Endothelial cell of umbilical vein (primary cell): ENCODE measurements around the gene TRIP11. TPM values are rescaled to one million over a fixed set of nuclear protein-coding genes. Genes with fewer than 3 reads are reported as not detected.

Experiments used
- BruUV-seq: library from RNA; stranded (reverse); fragments of 400-500 nt; replicated peaks from 2 replicates; lab custom pipeline; 2021; lab: Mats Ljungman, UMichigan
- CTCF ChIA-PET: fragments of 300-600, 350-600 bp; sonication (Branson Sonifier 250); formaldehyde crosslinking; loops from one replicate; lab custom pipeline; 2021; ENCODE audit warnings: antibody characterized with exemption, inconsistent platforms; lab: Charles Lee
- POLR2A ChIA-PET: fragments of 300-600, 350-600 bp; sonication (Branson Sonifier 250); formaldehyde crosslinking; loops from one replicate; lab custom pipeline; 2021; ENCODE audit warnings: antibody characterized with exemption, inconsistent platforms; lab: Charles Lee
- DNase-seq: peaks from one replicate; pipeline ENCODE4 v3.0.0-alpha.2; 2011; ENCODE audit warnings: low read depth, low spot score
- FAIRE-seq: peaks from 2 replicates; lab custom pipeline; 2011; peaks lifted over from hg19 to GRCh38; lab: Jason Lieb, UNC
- H2AFZ ChIP-seq: 2 replicates; pipeline ENCODE4 v1.6.0; 2012; ENCODE audit warnings: low read depth, low read length, control low read depth, inconsistent platforms
- H3K27ac ChIP-seq: 2 replicates; pipeline ENCODE4 v1.5.1; 2011; ENCODE audit warnings: low read depth, mild to moderate bottlenecking, control low read depth, low read length, moderate library complexity; ENCODE audit not compliant: insufficient read depth
- H3K27me3 ChIP-seq, 2 experiments: 2 replicates each; pipeline versions ENCODE4 v1.6.0 to v1.6.1; 2011; ENCODE audit warnings: low read length in 2 of 2, mixed read lengths in 1 of 2; ENCODE audit not compliant: control insufficient read depth in 2 of 2, insufficient read depth in 2 of 2
- H3K36me3 ChIP-seq, 2 experiments: 2 replicates in 1 of 2; 3 replicates in 1 of 2; pipeline ENCODE4 v1.5.1; 2011; ENCODE audit warnings: low read length in 2 of 2, mild to moderate bottlenecking in 1 of 2, moderate library complexity in 1 of 2; ENCODE audit not compliant: control insufficient read depth in 2 of 2, insufficient read depth in 2 of 2; ENCODE audit errors: extremely low read depth in 1 of 2
- H3K4me1 ChIP-seq: 3 replicates; pipeline ENCODE4 v1.5.1; 2011; ENCODE audit warnings: mild to moderate bottlenecking, low read length; ENCODE audit not compliant: control insufficient read depth, insufficient read depth; ENCODE audit errors: extremely low read depth
- H3K4me2 ChIP-seq: 2 replicates; pipeline ENCODE4 v1.6.1; 2011; ENCODE audit warnings: low read length, control low read depth, mixed read lengths; ENCODE audit not compliant: insufficient read depth
- H3K4me3 ChIP-seq, 3 experiments: fragments of 200-600 bp in 1 of 3; sonication (generic), shearing (Covaris generic) in 1 of 3; replicated peaks in 1 of 3; 2 replicates each; pipeline ENCODE4 v1.5.1; 2011 to 2016; ENCODE audit warnings: control low read depth in 3 of 3, low read length in 3 of 3, mild to moderate bottlenecking in 2 of 3, inconsistent platforms in 1 of 3, low read depth in 1 of 3, moderate library complexity in 1 of 3; ENCODE audit not compliant: insufficient read depth in 1 of 3
- H3K79me2 ChIP-seq: 2 replicates; pipeline ENCODE4 v1.6.0; 2012; ENCODE audit warnings: low read length, inconsistent platforms; ENCODE audit not compliant: control insufficient read depth, insufficient read depth
- H3K9ac ChIP-seq: replicated peaks from 2 replicates; pipeline ENCODE3; 2011; ENCODE audit warnings: low read length, control low read depth; ENCODE audit not compliant: insufficient read depth; ENCODE audit errors: extremely low read depth
- H3K9me1 ChIP-seq: replicated peaks from 3 replicates; pipeline ENCODE4 v1.6.0; 2011; ENCODE audit warnings: mild to moderate bottlenecking, low read length; ENCODE audit not compliant: control insufficient read depth, insufficient read depth; ENCODE audit errors: extremely low read depth
- H3K9me3 ChIP-seq: replicated peaks from 2 replicates; pipeline ENCODE4 v1.5.1; 2012; ENCODE audit warnings: low read length, inconsistent platforms; ENCODE audit not compliant: control insufficient read depth, insufficient read depth
- H4K20me1 ChIP-seq: replicated peaks from 2 replicates; pipeline ENCODE3; 2011; ENCODE audit warnings: mild to moderate bottlenecking, low read length; ENCODE audit not compliant: control insufficient read depth, insufficient read depth; ENCODE audit errors: extremely low read depth
- EZH2 ChIP-seq: IDR thresholded peaks from 2 replicates; pipeline ENCODE4 v1.6.1; 2012; ENCODE audit warnings: borderline replicate concordance, low read depth, mild to moderate bottlenecking, moderate library complexity, low read length, inconsistent platforms; ENCODE audit not compliant: severe bottlenecking
- FOS ChIP-seq: IDR thresholded peaks from 2 replicates; pipeline ENCODE4 v1.6.1; 2011; ENCODE audit warnings: mild to moderate bottlenecking, low read length, moderate library complexity, borderline replicate concordance; ENCODE audit not compliant: insufficient read depth
- GATA2 ChIP-seq: IDR thresholded peaks from 2 replicates; pipeline ENCODE4 v1.7.0; 2011; ENCODE audit warnings: low read depth, mild to moderate bottlenecking, moderate library complexity, mixed read lengths, low read length; ENCODE audit not compliant: insufficient read length, insufficient read depth
- JUN ChIP-seq: IDR thresholded peaks from 2 replicates; pipeline ENCODE4 v1.6.1; 2011; ENCODE audit warnings: borderline replicate concordance, low read depth; ENCODE audit not compliant: insufficient read length, insufficient read depth
- MAX ChIP-seq: IDR thresholded peaks from 2 replicates; pipeline ENCODE4 v1.6.1; 2011; ENCODE audit not compliant: insufficient read depth, insufficient read length
- MYC ChIP-seq: IDR thresholded peaks from one replicate; pipeline ENCODE4 v1.6.1; 2011; ENCODE audit warnings: mild to moderate bottlenecking, low read depth, low read length
- POLR2A ChIP-seq: IDR thresholded peaks from 2 replicates; pipeline ENCODE4 v1.6.1; 2012; ENCODE audit warnings: low read depth, mild to moderate bottlenecking, control low read depth, low read length
- POLR2AphosphoS5 ChIP-seq: IDR thresholded peaks from 2 replicates; pipeline ENCODE4 v1.6.1; 2012; ENCODE audit warnings: low read depth, mild to moderate bottlenecking, control low read depth, low read length, moderate library complexity; ENCODE audit not compliant: insufficient read depth
- dilution Hi-C: fragments of 300-500 bp; cut with MboI; formaldehyde crosslinking; loops from one replicate; pipeline ENCODE4 v1.15.0; 2019; ENCODE audit warnings: low sequenced_read_pairs; ENCODE audit not compliant: extremely low pct_ligation_motif_present
- intact Hi-C: fragments of 100-400 bp; cut with micrococcal nuclease; formaldehyde crosslinking; loops from one replicate; pipeline ENCODE4 v1.10.0; 2022
- polyA plus RNA-seq, 4 experiments: library from polyadenylated mRNA; depleted of rRNA in 3 of 4; stranded (reverse) in 3 of 4; unstranded in 1 of 4; fragments of >200 nt; gene quantifications; 2 replicates each; pipeline versions ENCODE4 v1.2.1 to v1.2.3, GENCODE V29; 2011 to 2012; ENCODE audit warnings: missing spikeins in 1 of 4
- total RNA-seq: library from RNA; stranded (reverse); gene quantifications from 2 replicates; pipeline ENCODE4 v1.2.3, GENCODE V29; 2021
- TF ChIP-seq, protein P1 (sequence below), 2 donors: IDR thresholded peaks; 1 replicate in 1 of 2; 2 replicates in 1 of 2; pipeline ENCODE4 v1.5.1; 2011; ENCODE audit warnings: low read length in 2 of 2, mild to moderate bottlenecking in 2 of 2, moderate library complexity in 2 of 2, control low read depth in 1 of 2, inconsistent platforms in 1 of 2, low read depth in 1 of 2; ENCODE audit not compliant: insufficient read depth in 1 of 2; ENCODE audit errors: extremely low read depth in 1 of 2

TRIP11 gene
- total and polyA plus RNA-seq, 2 donors (not counting 3 experiments of a cell fraction or from before 2014, with no cell fraction given): 7.0 to 58.0 TPM

DNA sequence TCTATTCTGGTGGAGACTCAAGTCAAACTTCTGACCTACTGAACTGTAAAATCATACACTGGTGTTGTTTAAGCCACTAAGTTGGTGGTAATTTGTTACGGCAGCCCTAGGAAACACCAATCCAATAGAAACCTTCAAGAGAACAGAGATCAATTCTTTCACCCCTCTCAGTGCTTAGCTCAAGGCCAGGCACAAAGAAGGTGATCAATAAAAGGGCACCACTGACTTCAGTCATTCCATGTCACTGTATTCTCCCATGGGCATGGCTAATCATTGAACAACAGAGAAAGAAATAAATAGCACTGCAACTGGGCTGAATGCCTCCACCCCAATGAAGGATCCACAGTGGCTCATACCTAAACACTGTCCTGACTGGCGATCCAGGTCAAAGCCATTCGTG is 99.7 kb downstream of the TRIP11 start:
- no peaks in the 10 kb centered on the region for H3K9me1 ChIP-seq
- no peak overlapping the region for H3K4me3 ChIP-seq
- H4K20me1 ChIP-seq: no peaks in the 10 kb centered on the region
- H3K4me1 ChIP-seq: no peaks in the 10 kb centered on the region
- no TSS peak for BruUV-seq
- H2AFZ ChIP-seq: no peak overlapping the region
- H3K79me2 ChIP-seq: no peaks in the 10 kb centered on the region
- DNase-seq (no peak), FAIRE-seq (no peak)
- no peaks in the 10 kb centered on the region for H3K36me3 ChIP-seq
- ChIA-PET POLR2A (no interaction called here), CTCF (interaction anchor here (1.8 to 1.9 kb wide), 2 partner anchors 29 to 57 kb away, joined by 4 to 6 read pairs; no protein-coding TSS in a partner anchor)
- H3K27ac ChIP-seq: no peak overlapping the region
- H3K4me2 ChIP-seq: no peak overlapping the region
- intact Hi-C loops (no loop called here), dilution Hi-C loops (no loop called here)
- H3K9me3 ChIP-seq: no peaks in the 10 kb centered on the region
- no peak for TF ChIP-seq MAX
- no peak for TF ChIP-seq POLR2AphosphoS5
- TF ChIP-seq MYC: no peak
- TF ChIP-seq FOS: no peak
- TF ChIP-seq GATA2: no peak
- TF ChIP-seq, protein P1, sequence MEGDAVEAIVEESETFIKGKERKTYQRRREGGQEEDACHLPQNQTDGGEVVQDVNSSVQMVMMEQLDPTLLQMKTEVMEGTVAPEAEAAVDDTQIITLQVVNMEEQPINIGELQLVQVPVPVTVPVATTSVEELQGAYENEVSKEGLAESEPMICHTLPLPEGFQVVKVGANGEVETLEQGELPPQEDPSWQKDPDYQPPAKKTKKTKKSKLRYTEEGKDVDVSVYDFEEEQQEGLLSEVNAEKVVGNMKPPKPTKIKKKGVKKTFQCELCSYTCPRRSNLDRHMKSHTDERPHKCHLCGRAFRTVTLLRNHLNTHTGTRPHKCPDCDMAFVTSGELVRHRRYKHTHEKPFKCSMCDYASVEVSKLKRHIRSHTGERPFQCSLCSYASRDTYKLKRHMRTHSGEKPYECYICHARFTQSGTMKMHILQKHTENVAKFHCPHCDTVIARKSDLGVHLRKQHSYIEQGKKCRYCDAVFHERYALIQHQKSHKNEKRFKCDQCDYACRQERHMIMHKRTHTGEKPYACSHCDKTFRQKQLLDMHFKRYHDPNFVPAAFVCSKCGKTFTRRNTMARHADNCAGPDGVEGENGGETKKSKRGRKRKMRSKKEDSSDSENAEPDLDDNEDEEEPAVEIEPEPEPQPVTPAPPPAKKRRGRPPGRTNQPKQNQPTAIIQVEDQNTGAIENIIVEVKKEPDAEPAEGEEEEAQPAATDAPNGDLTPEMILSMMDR (IDR thresholded peaks at IDR 0.05; ENCODE audit: extremely low read depth in 1 of 2, insufficient read depth in 1 of 2, low read depth in 1 of 2, low read length in 2 of 2): no peak
- no peak for TF ChIP-seq POLR2A
- TF ChIP-seq EZH2: no peak
- TF ChIP-seq JUN: no peak
- H3K27me3 ChIP-seq: no peaks in the 10 kb centered on the region
- H3K9ac ChIP-seq: no peak overlapping the region
